ENCODE data around the gene RIPK3.
A peak's percentile ranks its signal among the peaks of the same experiment; 100 is the strongest.

Gene RIPK3

GRCh38 chr14:24369907-24370687 lies 30.3 kb upstream of the RIPK3 start:
- DNase-seq: no peak
- Histone ChIP-seq H3K9me3 (ENCODE audit: control extremely low read depth in 1 of 5, control insufficient read depth in 4 of 5, insufficient read depth in 2 of 5, low read depth in 1 of 5, low read length in 4 of 5) (no peaks in the 10 kb centered on the region), H3K4me1 (ENCODE audit: control extremely low read depth in 1 of 4, control insufficient read depth in 4 of 4, insufficient read depth in 4 of 4, low read length in 3 of 4) (peaks cover 0 to 33% (median 32%) of the 10 kb centered on the region in 4 experiments), H3K4me3 (ENCODE audit: control insufficient read depth in 1 of 7, extremely low read depth in 1 of 7, insufficient read depth in 4 of 7, low read depth in 2 of 7, low read length in 6 of 7) (no peak overlapping the region), H3K36me3 (ENCODE audit: control insufficient read depth in 4 of 4, insufficient read depth in 4 of 4, low read length in 3 of 4) (no peaks in the 10 kb centered on the region), H3K27me3 (replicated peaks in 2 of 5; ENCODE audit: control insufficient read depth in 4 of 5, insufficient read depth in 5 of 5, low read length in 4 of 5) (peaks cover 0 to 23% (median 6%) of the 10 kb centered on the region in 5 experiments), H3K27ac (ENCODE audit: insufficient read depth in 1 of 2, low read depth in 1 of 2, low read length in 2 of 2, poor library complexity in 1 of 2, severe bottlenecking in 2 of 2) (no peak overlapping the region)
- ChIA-PET CTCF (interaction anchor here (0.8 to 6.2 kb wide), 14 partner anchors 8 to 68 kb away, joined by 3 to 55 read pairs (median 6); partner anchors contain the start of genes ADCY4, CBLN3 and KHNYN), POLR2A (interaction anchor here (1.0 kb wide), 1 partner anchor 21 kb away, joined by 3 read pairs; no protein-coding TSS in a partner anchor)
- WGBS (ENCODE audit: insufficient coverage): over 99% methylated on average over 30 of the region's 32 CpGs

GRCh38 chr14:24369463-24369862 lies 29.7 kb upstream of the RIPK3 start:
- WGBS (ENCODE audit: insufficient coverage): 98% methylated on average over 9 of the region's 20 CpGs
- H3K27ac ChIP-seq (ENCODE audit: insufficient read depth in 1 of 2, low read depth in 1 of 2, low read length in 2 of 2, poor library complexity in 1 of 2, severe bottlenecking in 2 of 2): no peak overlapping the region
- POLR2A ChIA-PET: no interaction called here
- H3K27me3 ChIP-seq (replicated peaks in 2 of 5; ENCODE audit: control insufficient read depth in 4 of 5, insufficient read depth in 5 of 5, low read length in 4 of 5): peaks cover 0 to 23% (median 6%) of the 10 kb centered on the region in 5 experiments
- no peaks in the 10 kb centered on the region for H3K9me3 ChIP-seq (ENCODE audit: control extremely low read depth in 1 of 5, control insufficient read depth in 4 of 5, insufficient read depth in 2 of 5, low read depth in 1 of 5, low read length in 4 of 5)
- H3K36me3 ChIP-seq (ENCODE audit: control insufficient read depth in 4 of 4, insufficient read depth in 4 of 4, low read length in 3 of 4): no peaks in the 10 kb centered on the region
- no peak for DNase-seq
- CTCF ChIA-PET: interaction anchor here (1.2 to 6.2 kb wide), 8 partner anchors 20 to 67 kb away, joined by 3 to 55 read pairs (median 10); partner anchors contain the start of genes CBLN3 and KHNYN
- peaks cover 0 to 33% (median 32%) of the 10 kb centered on the region in 4 experiments for H3K4me1 ChIP-seq (ENCODE audit: control extremely low read depth in 1 of 4, control insufficient read depth in 4 of 4, insufficient read depth in 4 of 4, low read length in 3 of 4)
- peak overlapping the region in 2 of 7 experiments; percentile 46 to 69 for H3K4me3 ChIP-seq (ENCODE audit: control insufficient read depth in 1 of 7, extremely low read depth in 1 of 7, insufficient read depth in 4 of 7, low read depth in 2 of 7, low read length in 6 of 7)

GRCh38 chr14:24368562-24369252 lies 28.9 kb upstream of the RIPK3 start:
- Histone ChIP-seq H3K4me3 (ENCODE audit: control insufficient read depth in 1 of 7, extremely low read depth in 1 of 7, insufficient read depth in 4 of 7, low read depth in 2 of 7, low read length in 6 of 7) (peak overlapping the region; percentile 21 to 69 (median 55)), H3K4me1 (ENCODE audit: control extremely low read depth in 1 of 4, control insufficient read depth in 4 of 4, insufficient read depth in 4 of 4, low read length in 3 of 4) (peaks cover 0 to 33% (median 32%) of the 10 kb centered on the region in 4 experiments), H3K9me3 (ENCODE audit: control extremely low read depth in 1 of 5, control insufficient read depth in 4 of 5, insufficient read depth in 2 of 5, low read depth in 1 of 5, low read length in 4 of 5) (no peaks in the 10 kb centered on the region), H3K27me3 (replicated peaks in 2 of 5; ENCODE audit: control insufficient read depth in 4 of 5, insufficient read depth in 5 of 5, low read length in 4 of 5) (peaks cover 0 to 23% (median 6%) of the 10 kb centered on the region in 5 experiments), H3K27ac (ENCODE audit: insufficient read depth in 1 of 2, low read depth in 1 of 2, low read length in 2 of 2, poor library complexity in 1 of 2, severe bottlenecking in 2 of 2) (no peak overlapping the region), H3K36me3 (ENCODE audit: control insufficient read depth in 4 of 4, insufficient read depth in 4 of 4, low read length in 3 of 4) (no peaks in the 10 kb centered on the region)
- ChIA-PET CTCF (interaction anchor here (1.0 to 3.2 kb wide), 5 partner anchors 35 to 93 kb away, joined by 3 to 18 read pairs (median 4); no protein-coding TSS in a partner anchor), POLR2A (interaction anchor here (0.6 to 1.1 kb wide), 2 partner anchors 37 to 63 kb away, joined by 3 read pairs; no protein-coding TSS in a partner anchor)
- WGBS (ENCODE audit: insufficient coverage): 3% methylated on average over 27 of the region's 52 CpGs
- peak; percentile 76 to 93 (median 92) for DNase-seq

GRCh38 chr14:24368212-24368561 lies 28.4 kb upstream of the RIPK3 start:
- ChIA-PET CTCF (interaction anchor here (1.0 to 1.8 kb wide), 4 partner anchors 36 to 93 kb away, joined by 3 to 9 read pairs (median 4); no protein-coding TSS in a partner anchor), POLR2A (interaction anchor here (0.6 to 1.1 kb wide), 2 partner anchors 36 to 63 kb away, joined by 3 read pairs; no protein-coding TSS in a partner anchor)

GRCh38 chr14:24367514-24368211 lies 27.9 kb upstream of the RIPK3 start, which contains the start of gene NFATC4:
TSS of gene NFATC4 (plus strand) at chr14:24368184. CDS start at chr14:24368341, 157 bp downstream.
- WGBS (ENCODE audit: insufficient coverage): 26% methylated on average over 10 of the region's 21 CpGs
- ChIA-PET CTCF (interaction anchor here (1.0 to 1.8 kb wide), 2 partner anchors 53 to 64 kb away, joined by 3 to 9 read pairs; no protein-coding TSS in a partner anchor), POLR2A (interaction anchor here (1.1 kb wide), 1 partner anchor 64 kb away, joined by 3 read pairs; no protein-coding TSS in a partner anchor)
- H3K27me3 ChIP-seq (replicated peaks in 2 of 5; ENCODE audit: control insufficient read depth in 4 of 5, insufficient read depth in 5 of 5, low read length in 4 of 5): peaks cover 0 to 23% (median 6%) of the 10 kb centered on the region in 5 experiments
- no peak within 1 kb of the TSS for H3K27ac ChIP-seq (ENCODE audit: insufficient read depth in 1 of 2, low read depth in 1 of 2, low read length in 2 of 2, poor library complexity in 1 of 2, severe bottlenecking in 2 of 2)
- peaks cover 0 to 33% (median 32%) of the 10 kb centered on the region in 4 experiments for H3K4me1 ChIP-seq (ENCODE audit: control extremely low read depth in 1 of 4, control insufficient read depth in 4 of 4, insufficient read depth in 4 of 4, low read length in 3 of 4)
- H3K4me3 ChIP-seq (ENCODE audit: control insufficient read depth in 1 of 7, extremely low read depth in 1 of 7, insufficient read depth in 4 of 7, low read depth in 2 of 7, low read length in 6 of 7): peak within 1 kb of the TSS; percentile 21 to 69 (median 55)
- H3K36me3 ChIP-seq (ENCODE audit: control insufficient read depth in 4 of 4, insufficient read depth in 4 of 4, low read length in 3 of 4): no peaks in the 10 kb centered on the region
- DNase-seq: peak in 1 of 3 donors; percentile 19
- H3K9me3 ChIP-seq (ENCODE audit: control extremely low read depth in 1 of 5, control insufficient read depth in 4 of 5, insufficient read depth in 2 of 5, low read depth in 1 of 5, low read length in 4 of 5): no peaks in the 10 kb centered on the region

More at GRCh38 chr14:24368212-24368561, 28.4 kb upstream of the RIPK3 start:
- Histone ChIP-seq H3K36me3 (ENCODE audit: control insufficient read depth in 4 of 4, insufficient read depth in 4 of 4, low read length in 3 of 4) (no peaks in the 10 kb centered on the region), H3K4me3 (ENCODE audit: control insufficient read depth in 1 of 7, extremely low read depth in 1 of 7, insufficient read depth in 4 of 7, low read depth in 2 of 7, low read length in 6 of 7) (peak overlapping the region in 6 of 7 experiments; percentile 46 to 69 (median 55)), H3K27me3 (replicated peaks in 2 of 5; ENCODE audit: control insufficient read depth in 4 of 5, insufficient read depth in 5 of 5, low read length in 4 of 5) (peaks cover 0 to 23% (median 6%) of the 10 kb centered on the region in 5 experiments), H3K4me1 (ENCODE audit: control extremely low read depth in 1 of 4, control insufficient read depth in 4 of 4, insufficient read depth in 4 of 4, low read length in 3 of 4) (peaks cover 0 to 33% (median 32%) of the 10 kb centered on the region in 4 experiments), H3K27ac (ENCODE audit: insufficient read depth in 1 of 2, low read depth in 1 of 2, low read length in 2 of 2, poor library complexity in 1 of 2, severe bottlenecking in 2 of 2) (no peak overlapping the region), H3K9me3 (ENCODE audit: control extremely low read depth in 1 of 5, control insufficient read depth in 4 of 5, insufficient read depth in 2 of 5, low read depth in 1 of 5, low read length in 4 of 5) (no peaks in the 10 kb centered on the region)
- no peak for DNase-seq
- WGBS (ENCODE audit: insufficient coverage): 0% methylated on average over 6 of the region's 15 CpGs
